Stomach (tissue), 19 donors: ENCODE results near the gene REP15. TPM values are rescaled to one million over a fixed set of nuclear protein-coding genes. Genes with fewer than 3 reads are reported as not detected.

Experiments used
- DNase-seq, 2 donors: peaks; one replicate each; pipeline versions ENCODE4 v3.0.0 to v3.0.0-alpha.2; 2013 to 2019
- H3K27ac ChIP-seq, 5 donors: fragments of 200-600 bp in 4 of 5; sonication (generic) in 4 of 5; one replicate each; pipeline ENCODE4 v1.5.1; 2013 to 2019; ENCODE audit warnings: mild to moderate bottlenecking in 1 of 5, moderate library complexity in 1 of 5
- H3K27me3 ChIP-seq, 3 donors: fragments of 200-600 bp; sonication (generic); one replicate each; pipeline ENCODE4 v1.5.1; 2017 to 2019; ENCODE audit warnings: mixed run types in 1 of 3
- H3K36me3 ChIP-seq, 4 donors: fragments of 200-600 bp; sonication (generic); 1 replicate in 3 of 4; 2 replicates in 1 of 4; pipeline ENCODE4 v1.5.1; 2016 to 2019
- H3K4me1 ChIP-seq, 4 donors: fragments of 200-600 bp; sonication (generic); one replicate each; pipeline ENCODE4 v1.5.1; 2016 to 2019
- H3K4me3 ChIP-seq, 4 donors: fragments of 200-600 bp; sonication (generic) in 3 of 4; one replicate each; pipeline ENCODE4 v1.5.1; 2016 to 2019; ENCODE audit warnings: mild to moderate bottlenecking in 1 of 4
- H3K9me3 ChIP-seq, 4 donors: fragments of 200-600 bp; sonication (generic); one replicate each; pipeline ENCODE4 v1.5.1; 2016 to 2019
- CTCF ChIP-seq, 7 experiments: fragments of 450-650 bp in 4 of 7; fragments of 200-600 bp in 3 of 7; sonication (generic) in 3 of 7; IDR thresholded peaks; one replicate each; pipeline ENCODE4 v1.5.1; 2016 to 2019; ENCODE audit warnings: antibody characterized with exemption in 7 of 7, control low read depth in 2 of 7, mild to moderate bottlenecking in 1 of 7
- EP300 ChIP-seq: sonication (generic); formaldehyde crosslinking; IDR thresholded peaks from one replicate; pipeline ENCODE4 v1.6.1; 2017; ENCODE audit warnings: antibody characterized with exemption
- POLR2A ChIP-seq, 4 donors: fragments of 450-650 bp; IDR thresholded peaks; one replicate each; pipeline ENCODE4 v1.6.1; 2016; ENCODE audit warnings: antibody characterized with exemption in 4 of 4, control low read depth in 2 of 4, mild to moderate bottlenecking in 1 of 4, moderate library complexity in 1 of 4
- POLR2AphosphoS5 ChIP-seq, 3 donors: sonication (generic); formaldehyde crosslinking; IDR thresholded peaks; one replicate each; pipeline ENCODE4 v1.6.1; 2016; ENCODE audit warnings: antibody characterized with exemption in 3 of 3
- WGBS, 5 donors: extraction: QIAGEN DNeasy Blood & Tissue Kit in 3 of 5; methylation state at CpG; one replicate each; pipeline versions ENCODE4 v1.1.5 to v1.1.7; 2013 to 2018; 5-methylcytosine and 5-hydroxymethylcytosine counted together
- intact Hi-C: fragments of 100-400 bp; cut with DNase I; formaldehyde crosslinking; loops from one replicate; pipeline ENCODE4 v1.15.1; 2023; ENCODE audit warnings: low total_unique reads
- long read RNA-seq, 10 donors: transcript quantifications; one replicate each; lab custom pipeline, GENCODE V29; 2026
- polyA plus RNA-seq, 3 donors: library from polyadenylated mRNA; stranded (reverse); fragments of 200-250 nt; gene quantifications; one replicate each; pipeline ENCODE4 v1.2.3, GENCODE V29; 2013
- total RNA-seq, 5 donors: library from RNA; depleted of rRNA; stranded (reverse); fragments of >200 nt; gene quantifications; one replicate each; pipeline versions ENCODE4 v1.1.0 to v1.2.3, GENCODE V29; 2014 to 2016
- donor health status: healthy with polysubstance abuse.
- donor health status: Bipolar disorder and iron deficiency.
- donor health status: healthy.

Gene REP15
- total RNA-seq (10 to 100 TPM in 3 of 5 donors, 1 to 10 TPM in 2; 4.1 to 38.2 (median 11.2) TPM), polyA plus RNA-seq (100 to 1,000 TPM in 1 of 3 donors, 1 to 10 TPM in 2; 3.0 to 115 (median 9.8) TPM)
- long read RNA-seq, donor 1, transcript REP15-201 (1 exons, 1,078 nt), result major isoform, 13 of 13 reads
- long read RNA-seq, donor 1, partial matches to known transcripts, result 0 of 13 reads
- long read RNA-seq, donor 1, other reads (novel, unspliced or antisense), result 0 of 13 reads
- long read RNA-seq, donor 2, transcript REP15-201 (1 exons, 1,078 nt), result major isoform, 8 of 8 reads
- long read RNA-seq, donor 2, partial matches to known transcripts, result 0 of 8 reads
- long read RNA-seq, donor 2, other reads (novel, unspliced or antisense), result 0 of 8 reads
- long read RNA-seq, donor 3, partial matches to known transcripts, result 0 of 4 reads
- long read RNA-seq, donor 3, other reads (novel, unspliced or antisense), result 0 of 4 reads
- long read RNA-seq, donor 4, partial matches to known transcripts, result 0 of 3 reads
- long read RNA-seq, donor 4, other reads (novel, unspliced or antisense), result 0 of 3 reads
- long read RNA-seq, donor 5, partial matches to known transcripts, result 0 of 1 reads
- long read RNA-seq, donor 5, other reads (novel, unspliced or antisense), result 0 of 1 reads
- long read RNA-seq, donor 6, transcript REP15-201 (1 exons, 1,078 nt), result major isoform, 33 of 33 reads
- long read RNA-seq, donor 6, partial matches to known transcripts, result 0 of 33 reads
- long read RNA-seq, donor 6, other reads (novel, unspliced or antisense), result 0 of 33 reads
- long read RNA-seq, donor 7, transcript REP15-201 (1 exons, 1,078 nt), result major isoform, 23 of 23 reads
- long read RNA-seq, donor 7, partial matches to known transcripts, result 0 of 23 reads
- long read RNA-seq, donor 7, other reads (novel, unspliced or antisense), result 0 of 23 reads
- long read RNA-seq, donor 8, transcript REP15-201 (1 exons, 1,078 nt), result major isoform, 8 of 8 reads
- long read RNA-seq, donor 8, partial matches to known transcripts, result 0 of 8 reads
- long read RNA-seq, donor 8, other reads (novel, unspliced or antisense), result 0 of 8 reads
- long read RNA-seq, donor 9, partial matches to known transcripts, result 0 of 3 reads
- long read RNA-seq, donor 9, other reads (novel, unspliced or antisense), result 0 of 3 reads
- long read RNA-seq, donor 10, transcript REP15-201 (1 exons, 1,078 nt), result major isoform, 11 of 11 reads
- long read RNA-seq, donor 10, partial matches to known transcripts, result 0 of 11 reads
- long read RNA-seq, donor 10, other reads (novel, unspliced or antisense), result 0 of 11 reads

- Histone ChIP-seq H3K27me3 (no peaks in the 10 kb centered on the region), H3K4me1 (peaks cover 0 to 15% (median 0%) of the 10 kb centered on the region in 4 donors), H3K27ac (peak within 1 kb of the TSS; percentile 67 to 80 (median 71)), H3K36me3 (peaks cover 11 to 55% (median 43%) of the 10 kb centered on the region in 4 donors), H3K4me3 (peak within 1 kb of the TSS in 3 of 4 donors; percentile 15 to 27 (median 22)), H3K9me3 (no peaks in the 10 kb centered on the region)
- 27 to 49% (median 31%) methylated on average over 5 of the region's 5 CpGs for WGBS, 5 donors
- TF ChIP-seq EP300 (no peak), POLR2AphosphoS5 (IDR thresholded peaks at IDR 0.05) (no peak), CTCF (IDR thresholded peaks at IDR 0.05) (no peak), POLR2A (IDR thresholded peaks at IDR 0.05) (no peak)
- peak in 1 of 2 donors; percentile 63 for DNase-seq
- intact Hi-C loops, result no loop called here
Observed at GRCh38 chr12:27696293-27696652, at the start of gene REP15. Gene REP15, plus strand, starts transcription at chr12:27696447. Its CDS starts 116 bp downstream, at chr12:27696563.

- WGBS, 5 donors, result 88 to 100% (median 91%) methylated on average over 1 of the region's 1 CpG
- intact Hi-C loops, result no loop called here
- peaks cover 0 to 52% (median 35%) of the 10 kb centered on the region in 4 donors for H3K36me3 ChIP-seq
Observed at GRCh38 chr12:27650011-27650410, 46.2 kb upstream of the REP15 start.

GRCh38 chr12:27651201-27651600, 45.0 kb upstream of the REP15 start:
- no peak for TF ChIP-seq EP300
- TF ChIP-seq CTCF (IDR thresholded peaks at IDR 0.05), result no peak
- no peak for TF ChIP-seq POLR2A (IDR thresholded peaks at IDR 0.05)
- TF ChIP-seq POLR2AphosphoS5 (IDR thresholded peaks at IDR 0.05), result no peak
- no peaks in the 10 kb centered on the region for H3K9me3 ChIP-seq
- peaks cover 0 to 48% (median 35%) of the 10 kb centered on the region in 4 donors for H3K36me3 ChIP-seq
- peak overlapping the region in 1 of 5 donors; percentile 20 for H3K27ac ChIP-seq
- WGBS, 5 donors, result 81 to 97% (median 92%) methylated on average over 1 of the region's 1 CpG
- H3K4me3 ChIP-seq, result no peak overlapping the region
- peaks cover 0 to 4% (median 0%) of the 10 kb centered on the region in 4 donors for H3K4me1 ChIP-seq
- H3K27me3 ChIP-seq, result no peaks in the 10 kb centered on the region
- intact Hi-C loops, result no loop called here
- no peak for DNase-seq

More at GRCh38 chr12:27650011-27650410, 46.2 kb upstream of the REP15 start:
- H3K4me1 ChIP-seq, result peaks cover 0 to 16% (median 4%) of the 10 kb centered on the region in 4 donors
- H3K4me3 ChIP-seq, result no peak overlapping the region
- TF ChIP-seq POLR2AphosphoS5 (IDR thresholded peaks at IDR 0.05), result no peak
- no peak for TF ChIP-seq EP300
- TF ChIP-seq CTCF (IDR thresholded peaks at IDR 0.05), result no peak
- TF ChIP-seq POLR2A (IDR thresholded peaks at IDR 0.05), result no peak
- no peak overlapping the region for H3K27ac ChIP-seq
- DNase-seq, result no peak
- no peaks in the 10 kb centered on the region for H3K9me3 ChIP-seq
- no peaks in the 10 kb centered on the region for H3K27me3 ChIP-seq
